Heart left ventricle (tissue), 13 donors: ENCODE results near the gene XRCC5.

Experiments
- POLR2A ChIP-seq, 2 donors: fragments of 450-650 bp; IDR thresholded peaks; one replicate each; pipeline ENCODE4 v1.6.1; 2017; ENCODE audit warnings: antibody characterized with exemption in 2 of 2, mild to moderate bottlenecking in 2 of 2, moderate library complexity in 2 of 2
- TF ChIP-seq, protein P1 (sequence below), 12 donors: fragments of 200-600 bp; sonication (generic) in 4 of 12; IDR thresholded peaks; one replicate each; pipeline versions ENCODE4 v1.5.0 to v1.8.0; 2018 to 2022; ENCODE audit warnings: antibody characterized with exemption in 12 of 12, mild to moderate bottlenecking in 5 of 12
- donor health status: ischemic (EF 13 %, LVEDD 7.1; RV severe dilation, severe dysfunction).
- donor health status: DM: no; HTN: yes; CAD: no.
- donor health status: DM: no; HTN: no; CAD: no.
- donor health status: ischemic (EF 25% LVEDD 6.9; RV normal size, moderate dysfunction).
- donor health status: ischemic (EF 25% LVEDD 5.7; RV mildly dilated, moderate dysfunction).
- donor health status: ischemic (EF 35%, LVEDD 5.7; RV mildly dilated, moderate dysfunction).
- donor health status: nonischemic (EF 11% LVEDD 7.7; RV severe dilation, severe dysfunction).
- donor health status: DM: yes; HTN: yes; CAD: no.
- donor health status: PGD.
- donor health status: ischemic (EF 29% LVEDD 5.4; RV normal size, mild dysfunction).
- donor health status: nonischemic (EF 23%, LVEDD 6.1; RV moderate dilation, normal function).

DNA sequence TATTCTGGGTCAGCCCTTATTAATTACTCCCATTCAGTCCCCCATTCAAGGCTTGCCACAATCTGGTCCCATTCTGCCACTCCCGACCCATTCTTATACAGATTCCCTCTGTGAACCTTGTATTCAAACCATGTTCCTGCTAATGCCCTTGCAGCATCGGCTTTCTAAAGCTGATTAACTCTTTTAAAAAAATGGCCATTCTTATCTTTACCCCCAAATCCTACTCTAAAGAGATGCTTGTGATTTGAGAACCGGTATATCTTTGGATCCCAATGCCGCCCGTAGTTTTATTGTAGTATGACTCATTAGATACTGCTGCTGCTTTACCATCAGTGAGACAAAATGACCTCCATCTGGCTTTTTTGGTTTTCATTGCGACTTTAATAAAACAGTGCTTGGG lies 72.2 kb downstream of the XRCC5 start:
- TF ChIP-seq, protein P1, sequence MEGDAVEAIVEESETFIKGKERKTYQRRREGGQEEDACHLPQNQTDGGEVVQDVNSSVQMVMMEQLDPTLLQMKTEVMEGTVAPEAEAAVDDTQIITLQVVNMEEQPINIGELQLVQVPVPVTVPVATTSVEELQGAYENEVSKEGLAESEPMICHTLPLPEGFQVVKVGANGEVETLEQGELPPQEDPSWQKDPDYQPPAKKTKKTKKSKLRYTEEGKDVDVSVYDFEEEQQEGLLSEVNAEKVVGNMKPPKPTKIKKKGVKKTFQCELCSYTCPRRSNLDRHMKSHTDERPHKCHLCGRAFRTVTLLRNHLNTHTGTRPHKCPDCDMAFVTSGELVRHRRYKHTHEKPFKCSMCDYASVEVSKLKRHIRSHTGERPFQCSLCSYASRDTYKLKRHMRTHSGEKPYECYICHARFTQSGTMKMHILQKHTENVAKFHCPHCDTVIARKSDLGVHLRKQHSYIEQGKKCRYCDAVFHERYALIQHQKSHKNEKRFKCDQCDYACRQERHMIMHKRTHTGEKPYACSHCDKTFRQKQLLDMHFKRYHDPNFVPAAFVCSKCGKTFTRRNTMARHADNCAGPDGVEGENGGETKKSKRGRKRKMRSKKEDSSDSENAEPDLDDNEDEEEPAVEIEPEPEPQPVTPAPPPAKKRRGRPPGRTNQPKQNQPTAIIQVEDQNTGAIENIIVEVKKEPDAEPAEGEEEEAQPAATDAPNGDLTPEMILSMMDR (IDR thresholded peaks at IDR 0.05), result no peak
- TF ChIP-seq POLR2A (IDR thresholded peaks at IDR 0.05), result no peak
